Astrocyte (in vitro differentiated cells and primary cell): Measurements from ENCODE around the gene DDR2. TPM values are rescaled to one million over a fixed set of nuclear protein-coding genes. Genes with fewer than 3 reads are reported as not detected.
A peak's percentile ranks its signal among the peaks of the same experiment; 100 is the strongest.

Source experiments
- DNase-seq: peaks from one replicate; pipeline ENCODE4 v3.0.0-alpha.2; 2010; ENCODE audit warnings: low read depth
- FAIRE-seq: peaks from 2 replicates; lab custom pipeline; 2011; peaks lifted over from hg19 to GRCh38; lab: Jason Lieb, UNC
- H2AFZ ChIP-seq: 2 replicates; pipeline ENCODE4 v1.6.0; 2012; ENCODE audit warnings: low read depth, low read length, inconsistent platforms
- H3K27ac ChIP-seq: 2 replicates; pipeline ENCODE4 v1.5.1; 2011; ENCODE audit warnings: low read depth, low read length, inconsistent platforms
- H3K27me3 ChIP-seq: 2 replicates; pipeline ENCODE4 v1.6.0; 2011; ENCODE audit warnings: low read length, inconsistent platforms; ENCODE audit not compliant: insufficient read depth
- H3K36me3 ChIP-seq: 2 replicates; pipeline ENCODE4 v1.5.1; 2011; ENCODE audit warnings: low read length, inconsistent platforms; ENCODE audit not compliant: insufficient read depth
- H3K4me1 ChIP-seq: 2 replicates; pipeline ENCODE4 v1.5.1; 2011; ENCODE audit warnings: low read length, inconsistent platforms; ENCODE audit not compliant: insufficient read depth
- H3K4me2 ChIP-seq: 2 replicates; pipeline ENCODE4 v1.6.0; 2012; ENCODE audit warnings: low read length, inconsistent platforms
- H3K4me3 ChIP-seq: 2 replicates; pipeline ENCODE4 v1.5.1; 2011; ENCODE audit warnings: low read depth, mild to moderate bottlenecking, low read length, inconsistent platforms; ENCODE audit not compliant: insufficient read depth
- H3K79me2 ChIP-seq: 2 replicates; pipeline ENCODE4 v1.6.0; 2012; ENCODE audit warnings: mild to moderate bottlenecking, low read length, inconsistent platforms; ENCODE audit not compliant: insufficient read depth
- H3K9ac ChIP-seq: 2 replicates; pipeline ENCODE4 v1.6.0; 2012; ENCODE audit warnings: mild to moderate bottlenecking, low read length, inconsistent platforms
- H3K9me3 ChIP-seq: 2 replicates; pipeline ENCODE4 v1.5.1; 2012; ENCODE audit warnings: low read depth, mild to moderate bottlenecking, low read length, inconsistent platforms; ENCODE audit not compliant: insufficient read depth
- H4K20me1 ChIP-seq: 2 replicates; pipeline ENCODE4 v1.6.0; 2012; ENCODE audit warnings: low read length, inconsistent platforms; ENCODE audit not compliant: insufficient read depth
- H3K27ac Mint-ChIP-seq: one replicate; pipeline ENCODE4 v1.8.0; 2021; ENCODE audit warnings: mild to moderate bottlenecking, mixed read lengths; ENCODE audit not compliant: unreplicated experiment
- H3K27me3 Mint-ChIP-seq: one replicate; pipeline ENCODE4 v1.8.0; 2021; ENCODE audit warnings: low read depth, mixed read lengths; ENCODE audit not compliant: unreplicated experiment
- H3K36me3 Mint-ChIP-seq: one replicate; pipeline ENCODE4 v1.8.0; 2021; ENCODE audit warnings: low read depth, mixed read lengths; ENCODE audit not compliant: unreplicated experiment
- H3K4me1 Mint-ChIP-seq: one replicate; pipeline ENCODE4 v1.8.0; 2021; ENCODE audit warnings: low read depth, mixed read lengths; ENCODE audit not compliant: unreplicated experiment
- H3K4me3 Mint-ChIP-seq: one replicate; pipeline ENCODE4 v1.8.0; 2021; ENCODE audit warnings: mild to moderate bottlenecking, moderate library complexity, mixed read lengths; ENCODE audit not compliant: unreplicated experiment
- H3K9me3 Mint-ChIP-seq: one replicate; pipeline ENCODE4 v1.8.0; 2021; ENCODE audit warnings: mild to moderate bottlenecking, mixed read lengths; ENCODE audit not compliant: unreplicated experiment
- EZH2 ChIP-seq: IDR thresholded peaks from 2 replicates; pipeline ENCODE4 v1.6.1; 2012; ENCODE audit warnings: mild to moderate bottlenecking, low read length, inconsistent platforms; ENCODE audit not compliant: insufficient read depth
- total RNA-seq: library from RNA; stranded (reverse); gene quantifications from 2 replicates; pipeline ENCODE4 v1.2.1, GENCODE V29; 2021
- TF ChIP-seq, protein P1 (sequence below): IDR thresholded peaks from 2 replicates; pipeline ENCODE4 v1.5.1; 2011; ENCODE audit warnings: low read depth, mild to moderate bottlenecking, inconsistent platforms, low read length, moderate library complexity; ENCODE audit not compliant: insufficient read depth

DDR2 gene
- total RNA-seq, 1 donor from 2014 or later = 15.3 TPM

DNA sequence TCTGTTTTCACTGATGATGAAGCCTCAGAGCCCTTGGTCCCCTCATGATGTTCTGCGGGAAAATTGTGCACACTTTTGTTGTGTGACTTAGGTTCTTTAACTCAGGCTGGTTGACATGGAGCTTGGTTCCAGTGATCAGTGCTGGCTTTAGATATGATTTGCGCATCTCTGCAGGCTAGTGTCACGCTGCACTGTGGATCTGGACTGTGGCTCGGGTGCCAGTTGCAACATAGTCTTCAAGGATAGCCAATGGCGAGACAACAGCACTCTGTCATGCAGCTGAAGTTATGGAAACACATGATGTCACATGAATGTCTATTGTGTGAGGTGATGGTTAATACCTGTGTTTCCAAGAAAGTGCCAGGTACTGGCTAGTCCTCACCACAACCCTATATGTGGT lies 56.7 kb downstream of the DDR2 start:
- FAIRE-seq (no peak), DNase-seq (no peak)
- Mint-ChIP-seq H3K4me3 (no peak overlapping the region), H3K27ac (no peak overlapping the region), H3K27me3 (no peaks in the 10 kb centered on the region), H3K9me3 (no peaks in the 10 kb centered on the region), H3K4me1 (peaks cover 28% of the 10 kb centered on the region), H3K36me3 (peaks cover 2% of the 10 kb centered on the region)
- Histone ChIP-seq H3K27ac (no peak overlapping the region), H3K4me3 (no peak overlapping the region), H2AFZ (no peak overlapping the region), H3K79me2 (peaks cover 27% of the 10 kb centered on the region), H3K9ac (no peak overlapping the region), H3K4me2 (no peak overlapping the region), H4K20me1 (peaks cover 13% of the 10 kb centered on the region), H3K9me3 (no peaks in the 10 kb centered on the region), H3K27me3 (no peaks in the 10 kb centered on the region), H3K4me1 (peaks cover 35% of the 10 kb centered on the region), H3K36me3 (no peaks in the 10 kb centered on the region)
- TF ChIP-seq, protein P1, sequence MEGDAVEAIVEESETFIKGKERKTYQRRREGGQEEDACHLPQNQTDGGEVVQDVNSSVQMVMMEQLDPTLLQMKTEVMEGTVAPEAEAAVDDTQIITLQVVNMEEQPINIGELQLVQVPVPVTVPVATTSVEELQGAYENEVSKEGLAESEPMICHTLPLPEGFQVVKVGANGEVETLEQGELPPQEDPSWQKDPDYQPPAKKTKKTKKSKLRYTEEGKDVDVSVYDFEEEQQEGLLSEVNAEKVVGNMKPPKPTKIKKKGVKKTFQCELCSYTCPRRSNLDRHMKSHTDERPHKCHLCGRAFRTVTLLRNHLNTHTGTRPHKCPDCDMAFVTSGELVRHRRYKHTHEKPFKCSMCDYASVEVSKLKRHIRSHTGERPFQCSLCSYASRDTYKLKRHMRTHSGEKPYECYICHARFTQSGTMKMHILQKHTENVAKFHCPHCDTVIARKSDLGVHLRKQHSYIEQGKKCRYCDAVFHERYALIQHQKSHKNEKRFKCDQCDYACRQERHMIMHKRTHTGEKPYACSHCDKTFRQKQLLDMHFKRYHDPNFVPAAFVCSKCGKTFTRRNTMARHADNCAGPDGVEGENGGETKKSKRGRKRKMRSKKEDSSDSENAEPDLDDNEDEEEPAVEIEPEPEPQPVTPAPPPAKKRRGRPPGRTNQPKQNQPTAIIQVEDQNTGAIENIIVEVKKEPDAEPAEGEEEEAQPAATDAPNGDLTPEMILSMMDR = no peak
- no peak for TF ChIP-seq EZH2

DNA sequence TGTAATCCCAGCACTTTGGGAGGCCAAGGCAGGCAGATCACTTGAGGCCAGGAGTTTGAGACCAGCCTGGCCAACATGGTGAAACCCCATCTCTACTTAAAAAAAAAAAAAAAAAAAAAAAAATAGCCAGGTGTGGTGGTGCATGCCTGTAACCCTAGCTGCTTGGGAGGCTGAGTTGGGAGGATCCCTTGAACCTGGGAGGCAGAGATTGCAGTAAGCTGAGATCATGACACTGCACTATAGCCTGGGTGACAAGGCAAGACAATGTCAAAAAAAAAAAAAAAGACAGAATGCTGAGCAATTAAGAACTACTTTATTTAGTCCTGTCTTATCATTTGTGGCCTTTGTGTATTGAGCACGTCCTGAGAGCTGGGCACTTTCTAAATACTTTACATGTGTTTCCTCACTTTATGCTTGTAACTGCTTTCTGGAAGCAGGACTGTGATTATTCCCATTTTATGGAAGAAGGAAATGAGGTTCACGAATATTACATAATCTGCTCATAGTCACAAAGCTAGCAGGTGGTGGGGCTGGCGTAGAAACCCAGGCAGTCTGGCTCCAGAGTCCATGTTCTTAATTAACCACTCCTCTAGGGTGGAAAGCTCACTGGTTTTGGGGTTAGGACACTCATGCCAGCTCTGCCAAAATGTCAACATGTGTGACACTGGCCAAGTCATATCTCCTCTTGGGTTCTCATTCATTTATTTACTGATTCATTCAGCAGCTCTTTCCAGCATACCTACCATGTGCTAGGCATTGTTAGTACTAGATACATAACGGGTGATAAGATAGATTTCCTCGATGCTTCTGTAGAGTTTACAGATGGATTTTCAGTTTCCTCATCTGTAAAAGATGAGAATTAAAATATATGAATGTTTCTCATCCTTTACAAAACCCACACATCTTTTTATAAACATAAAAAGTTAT lies 57.7 kb downstream of the DDR2 start:
- Mint-ChIP-seq H3K36me3 (peaks cover 3% of the 10 kb centered on the region), H3K4me1 (peaks cover 25% of the 10 kb centered on the region), H3K27me3 (no peaks in the 10 kb centered on the region), H3K9me3 (no peaks in the 10 kb centered on the region), H3K27ac (no peak overlapping the region), H3K4me3 (no peak overlapping the region)
- H3K36me3 ChIP-seq = no peaks in the 10 kb centered on the region
- TF ChIP-seq EZH2 = no peak
- TF ChIP-seq, protein P1 = no peak
- peak overlapping the region; percentile 58 for H3K4me2 ChIP-seq
- FAIRE-seq (no peak), DNase-seq (peak; percentile 37)
- H4K20me1 ChIP-seq = peaks cover 15% of the 10 kb centered on the region
- peaks cover 32% of the 10 kb centered on the region for H3K79me2 ChIP-seq
- no peak overlapping the region for H3K4me3 ChIP-seq
- H2AFZ ChIP-seq = no peak overlapping the region
- no peaks in the 10 kb centered on the region for H3K27me3 ChIP-seq
- H3K9ac ChIP-seq = peak overlapping the region; percentile 32
- peaks cover 35% of the 10 kb centered on the region for H3K4me1 ChIP-seq
- H3K27ac ChIP-seq = peak overlapping the region; percentile 73
- H3K9me3 ChIP-seq = no peaks in the 10 kb centered on the region
